Kidney capillary endothelial cell (primary cell): ENCODE data around the gene SLC25A36.
"Not testable (repeated sequence)": the region's sequence is repeated elsewhere in the genome, so short reads cannot be mapped to it uniquely, and the experiment has no call there.

ENCODE experiments used
- DNase-seq: peaks from one replicate; pipeline ENCODE4 v3.0.0-alpha.2; 2018; ENCODE audit warnings: low spot score

Gene SLC25A36

GRCh38 chr3:140994861-140995260, 53.2 kb downstream of the SLC25A36 start:
- not testable (repeated sequence) for DNase-seq

GRCh38 chr3:140995881-140996280, 54.2 kb downstream of the SLC25A36 start:
- no peak for DNase-seq

- peak; percentile 55 for DNase-seq
Measured at GRCh38 chr3:141000027-141000663, 58.5 kb downstream of the SLC25A36 start.

GRCh38 chr3:141000686-141001085, 59.0 kb downstream of the SLC25A36 start:
- no peak for DNase-seq

GRCh38 chr3:141006344-141006743, 64.7 kb downstream of the SLC25A36 start:
- no peak for DNase-seq

GRCh38 chr3:141009496-141009895, 67.9 kb downstream of the SLC25A36 start:
- no peak for DNase-seq

GRCh38 chr3:141011232-141011996, 69.8 kb downstream of the SLC25A36 start:
- DNase-seq, result peak; percentile 64

GRCh38 chr3:141011997-141012262, 70.3 kb downstream of the SLC25A36 start:
- DNase-seq, result no peak

GRCh38 chr3:141012571-141012970, 70.9 kb downstream of the SLC25A36 start:
- DNase-seq, result no peak

GRCh38 chr3:141015481-141015880, 73.8 kb downstream of the SLC25A36 start:
- DNase-seq, result no peak

- DNase-seq, result not testable (repeated sequence)
Measured at GRCh38 chr3:141017366-141018322, 76.0 kb downstream of the SLC25A36 start.

- no peak for DNase-seq
Measured at GRCh38 chr3:141019244-141019643, 77.6 kb downstream of the SLC25A36 start.

GRCh38 chr3:141020143-141020830, 78.7 kb downstream of the SLC25A36 start:
- no peak for DNase-seq

- DNase-seq, result no peak
Measured at GRCh38 chr3:141021261-141021660, 79.6 kb downstream of the SLC25A36 start.
